MCF 10A (cell line): ENCODE results near the gene GATB. TPM values are rescaled to one million over a fixed set of nuclear protein-coding genes. Genes with fewer than 3 reads are reported as not detected.

Experiments used
- BruUV-seq: library from RNA; stranded (reverse); fragments of 400-500 nt; replicated peaks from 2 replicates; lab custom pipeline; 2021; lab: Mats Ljungman, UMichigan
- CTCF ChIA-PET: fragments of 300-600 bp; sonication (Branson Sonifier 250); formaldehyde crosslinking; extraction: SDS; loops from one replicate; lab custom pipeline; 2021; ENCODE audit warnings: antibody characterized with exemption, inconsistent platforms; lab: Yijun Ruan, JAX
- POLR2A ChIA-PET: fragments of 300-600, 350-650 bp; sonication (Branson Sonifier 250); formaldehyde crosslinking; extraction: SDS; loops from one replicate; lab custom pipeline; 2020; ENCODE audit warnings: antibody characterized with exemption, inconsistent platforms; lab: Yijun Ruan, JAX
- DNase-seq: peaks from one replicate; pipeline ENCODE4 v3.0.0-alpha.2; 2018; ENCODE audit not compliant: unreplicated experiment
- H3K27ac Mint-ChIP-seq: one replicate; pipeline ENCODE4 v1.8.0; 2022; ENCODE audit warnings: mild to moderate bottlenecking, low read depth, mixed read lengths; ENCODE audit not compliant: unreplicated experiment
- H3K27me3 Mint-ChIP-seq: one replicate; pipeline ENCODE4 v1.8.0; 2022; ENCODE audit warnings: mixed read lengths; ENCODE audit not compliant: insufficient read depth, unreplicated experiment
- H3K36me3 Mint-ChIP-seq: one replicate; pipeline ENCODE4 v1.8.0; 2022; ENCODE audit warnings: mild to moderate bottlenecking, moderate library complexity, mixed read lengths; ENCODE audit not compliant: insufficient read depth, unreplicated experiment
- H3K4me1 Mint-ChIP-seq: one replicate; pipeline ENCODE4 v1.8.0; 2022; ENCODE audit warnings: mixed read lengths; ENCODE audit not compliant: insufficient read depth, unreplicated experiment
- H3K4me3 Mint-ChIP-seq: one replicate; pipeline ENCODE4 v1.8.0; 2022; ENCODE audit warnings: mild to moderate bottlenecking, moderate library complexity, mixed read lengths; ENCODE audit not compliant: unreplicated experiment
- H3K9me3 Mint-ChIP-seq: one replicate; pipeline ENCODE4 v1.8.0; 2022; ENCODE audit warnings: mixed read lengths; ENCODE audit not compliant: unreplicated experiment
- CTCF ChIP-seq: fragments of 200-600 bp; IDR thresholded peaks from one replicate; pipeline ENCODE4 v1.8.0; 2022; ENCODE audit warnings: antibody characterized with exemption, mild to moderate bottlenecking; ENCODE audit not compliant: unreplicated experiment
- intact Hi-C: fragments of 100-400 bp; cut with micrococcal nuclease; formaldehyde crosslinking; loops from 2 replicates; pipeline ENCODE4 v1.14.1; 2022
- total RNA-seq: library from RNA; stranded (reverse); gene quantifications from 2 replicates; pipeline ENCODE4 v1.2.3, GENCODE V29; 2022

The GATB gene
- total RNA-seq, 1 experiment from 2014 or later: 17.8 TPM

DNA sequence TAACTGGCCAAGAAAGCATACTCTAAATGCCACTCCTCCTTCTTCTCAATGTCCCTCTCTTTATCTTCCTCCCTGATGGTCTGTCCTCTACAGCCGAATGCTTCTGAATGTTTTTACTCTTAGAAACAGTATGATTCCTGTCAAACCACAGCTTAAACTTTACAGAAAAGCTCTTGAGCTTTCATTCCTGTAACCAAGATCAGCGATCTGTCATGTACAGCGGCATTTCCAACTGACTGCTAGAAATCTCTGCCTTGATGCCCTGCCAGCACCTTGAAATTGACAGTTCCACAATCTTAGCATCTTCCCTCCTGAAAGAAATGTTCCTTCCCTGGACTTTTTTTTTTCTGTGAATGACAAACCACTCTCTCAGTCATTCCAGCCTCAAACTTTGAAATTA lies 11.5 kb upstream of the GATB start:
- intact Hi-C loops: no loop called here
- Mint-ChIP-seq H3K4me1 (no peaks in the 10 kb centered on the region), H3K27me3 (peaks cover 11% of the 10 kb centered on the region), H3K9me3 (peaks cover 16% of the 10 kb centered on the region), H3K27ac (no peak overlapping the region), H3K4me3 (no peak overlapping the region), H3K36me3 (no peaks in the 10 kb centered on the region)
- no TSS peak for BruUV-seq
- POLR2A ChIA-PET: interaction anchor here (0.5 kb wide), 1 partner anchor 576 kb away, joined by 3 read pairs; no protein-coding TSS in a partner anchor
- no peak for DNase-seq
- no peak for TF ChIP-seq CTCF
- CTCF ChIA-PET: no interaction called here

DNA sequence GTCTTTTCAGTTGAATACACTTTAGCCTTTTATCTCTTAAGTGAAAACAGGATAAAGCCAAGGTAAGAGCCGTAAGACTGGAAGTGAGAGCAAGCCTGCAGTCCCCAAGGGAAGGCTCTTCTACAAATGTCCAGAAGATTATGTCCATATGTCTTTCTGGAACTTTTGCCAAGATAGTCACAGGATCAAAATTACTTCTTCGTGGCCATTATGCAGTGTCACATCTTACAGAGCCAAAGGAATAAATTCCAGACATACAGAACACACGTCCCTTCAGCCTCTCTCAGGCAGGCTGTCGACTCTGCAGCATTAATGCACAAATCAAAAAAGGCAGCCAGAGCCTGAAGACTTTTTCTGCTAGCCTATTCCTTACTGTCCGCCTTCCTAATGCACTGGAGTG lies 10.9 kb upstream of the GATB start:
- Mint-ChIP-seq H3K27ac (no peak overlapping the region), H3K4me1 (no peaks in the 10 kb centered on the region)
- POLR2A ChIA-PET: interaction anchor here (0.5 kb wide), 1 partner anchor 577 kb away, joined by 3 read pairs; no protein-coding TSS in a partner anchor

DNA sequence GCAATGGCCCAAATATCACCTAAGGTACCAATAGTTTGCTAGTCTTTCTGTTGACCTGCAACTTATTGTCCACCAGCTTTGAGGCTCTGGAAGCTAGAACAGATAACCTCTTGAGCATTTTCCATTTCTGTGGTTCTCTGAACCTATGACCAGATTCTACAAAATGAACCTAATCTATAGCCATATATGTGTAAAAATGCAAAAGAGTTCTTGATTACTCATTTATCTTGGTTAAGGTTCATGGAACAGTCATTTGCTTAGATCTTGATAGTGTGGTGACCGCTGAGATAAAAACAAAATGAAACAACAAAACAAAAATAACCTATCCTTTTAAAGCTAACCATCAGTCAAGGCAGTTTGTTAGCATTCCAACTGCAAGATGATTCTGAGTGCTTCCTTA lies 9.3 kb upstream of the GATB start:
- no peak overlapping the region for H3K27ac Mint-ChIP-seq
- no peak for DNase-seq
- intact Hi-C loops: no loop called here
- no TSS peak for BruUV-seq
- no peak for TF ChIP-seq CTCF
- peaks cover 8% of the 10 kb centered on the region for H3K9me3 Mint-ChIP-seq
- no peak overlapping the region for H3K4me3 Mint-ChIP-seq
- H3K36me3 Mint-ChIP-seq: no peaks in the 10 kb centered on the region
- no peaks in the 10 kb centered on the region for H3K4me1 Mint-ChIP-seq
- POLR2A ChIA-PET: interaction anchor here (0.7 to 1.0 kb wide), 2 partner anchors 22 to 32 kb away, joined by 3 to 4 read pairs; no protein-coding TSS in a partner anchor
- peaks cover 11% of the 10 kb centered on the region for H3K27me3 Mint-ChIP-seq
- CTCF ChIA-PET: interaction anchor here (0.6 to 0.9 kb wide), 3 partner anchors 24 to 205 kb away, joined by 3 to 7 read pairs (median 3); no protein-coding TSS in a partner anchor

More for the DNA sequence above, 10.9 kb upstream of the GATB start:
- BruUV-seq: no TSS peak
- no peak for DNase-seq
- CTCF ChIA-PET: no interaction called here
- H3K36me3 Mint-ChIP-seq: no peaks in the 10 kb centered on the region
- no peak for TF ChIP-seq CTCF
- intact Hi-C loops: no loop called here
- peaks cover 16% of the 10 kb centered on the region for H3K9me3 Mint-ChIP-seq
- H3K4me3 Mint-ChIP-seq: no peak overlapping the region
- peaks cover 11% of the 10 kb centered on the region for H3K27me3 Mint-ChIP-seq

- no peak for TF ChIP-seq CTCF
- Mint-ChIP-seq H3K4me1 (no peaks in the 10 kb centered on the region), H3K9me3 (peaks cover 8% of the 10 kb centered on the region), H3K27ac (no peak overlapping the region), H3K4me3 (no peak overlapping the region), H3K27me3 (peaks cover 11% of the 10 kb centered on the region), H3K36me3 (no peaks in the 10 kb centered on the region)
- intact Hi-C loops: no loop called here
- BruUV-seq: no TSS peak
- DNase-seq: no peak
- ChIA-PET POLR2A (no interaction called here), CTCF (no interaction called here)
These were observed 8.0 kb upstream of the GATB start for GRCh38 chr4:151768835-151769234.
